Uterus (tissue), 2 donors: ENCODE results near the gene MORN2.

Experiments
- CTCF ChIP-seq, 4 experiments: fragments of 200-600 bp in 2 of 4; fragments of 450-650 bp in 2 of 4; sonication (generic) in 2 of 4; IDR thresholded peaks; one replicate each; pipeline ENCODE4 v1.5.1; 2016 to 2019; ENCODE audit warnings: antibody characterized with exemption in 4 of 4, mild to moderate bottlenecking in 2 of 4, moderate library complexity in 1 of 4
- POLR2A ChIP-seq, 2 donors: fragments of 450-650 bp; IDR thresholded peaks; one replicate each; pipeline ENCODE4 v1.6.1; 2016; ENCODE audit warnings: antibody characterized with exemption in 2 of 2, mild to moderate bottlenecking in 1 of 2, moderate library complexity in 1 of 2

GRCh38 chr2:38871432-38871831 lies 4.3 kb upstream of the MORN2 start:
- TF ChIP-seq CTCF (IDR thresholded peaks at IDR 0.05) (no peak), POLR2A (IDR thresholded peaks at IDR 0.05) (no peak)
